HFF-Myc (cell line): ENCODE results near the gene ITPR3.

Experiments used
- DNase-seq: peaks from one replicate; pipeline ENCODE4 v3.0.0-alpha.2; 2011; ENCODE audit warnings: low read depth; ENCODE audit errors: extremely low read depth
- H3K4me3 ChIP-seq: replicated peaks from 2 replicates; pipeline ENCODE4 v1.5.1; 2011; ENCODE audit warnings: low read depth, mild to moderate bottlenecking, control low read depth, low read length
- TF ChIP-seq, protein P1 (sequence below): IDR thresholded peaks from 2 replicates; pipeline ENCODE4 v1.5.1; 2012; ENCODE audit warnings: mild to moderate bottlenecking, low read depth, low read length, control low read depth; ENCODE audit errors: missing control alignments

ITPR3 gene

GRCh38 chr6:33634946-33635345, 13.8 kb downstream of the ITPR3 start:
- DNase-seq, result no peak
- no peak overlapping the region for H3K4me3 ChIP-seq
- TF ChIP-seq, protein P1, sequence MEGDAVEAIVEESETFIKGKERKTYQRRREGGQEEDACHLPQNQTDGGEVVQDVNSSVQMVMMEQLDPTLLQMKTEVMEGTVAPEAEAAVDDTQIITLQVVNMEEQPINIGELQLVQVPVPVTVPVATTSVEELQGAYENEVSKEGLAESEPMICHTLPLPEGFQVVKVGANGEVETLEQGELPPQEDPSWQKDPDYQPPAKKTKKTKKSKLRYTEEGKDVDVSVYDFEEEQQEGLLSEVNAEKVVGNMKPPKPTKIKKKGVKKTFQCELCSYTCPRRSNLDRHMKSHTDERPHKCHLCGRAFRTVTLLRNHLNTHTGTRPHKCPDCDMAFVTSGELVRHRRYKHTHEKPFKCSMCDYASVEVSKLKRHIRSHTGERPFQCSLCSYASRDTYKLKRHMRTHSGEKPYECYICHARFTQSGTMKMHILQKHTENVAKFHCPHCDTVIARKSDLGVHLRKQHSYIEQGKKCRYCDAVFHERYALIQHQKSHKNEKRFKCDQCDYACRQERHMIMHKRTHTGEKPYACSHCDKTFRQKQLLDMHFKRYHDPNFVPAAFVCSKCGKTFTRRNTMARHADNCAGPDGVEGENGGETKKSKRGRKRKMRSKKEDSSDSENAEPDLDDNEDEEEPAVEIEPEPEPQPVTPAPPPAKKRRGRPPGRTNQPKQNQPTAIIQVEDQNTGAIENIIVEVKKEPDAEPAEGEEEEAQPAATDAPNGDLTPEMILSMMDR, result no peak

DNA sequence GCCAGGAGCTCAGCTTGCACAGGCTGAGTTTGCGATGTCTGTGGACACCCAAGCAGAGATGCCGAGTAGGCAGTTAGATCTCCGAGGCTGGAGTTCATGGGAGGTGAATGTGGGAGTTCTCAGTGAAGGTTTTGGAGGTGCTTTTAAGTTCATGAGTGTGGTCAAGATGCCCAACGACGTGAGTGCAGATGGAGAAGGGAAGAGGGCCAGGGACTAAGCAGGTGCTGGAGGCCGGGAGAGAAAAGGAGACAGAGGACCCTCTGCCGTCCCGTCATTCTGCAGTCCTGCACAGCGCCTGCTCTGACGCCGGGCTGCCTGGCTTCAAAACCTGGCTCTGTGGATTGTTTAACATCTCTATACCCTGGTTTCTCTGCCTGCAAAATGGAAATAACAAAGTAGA, 15.5 kb downstream of the ITPR3 start:
- TF ChIP-seq, protein P1, result no peak
- no peak for DNase-seq
- no peak overlapping the region for H3K4me3 ChIP-seq

DNA sequence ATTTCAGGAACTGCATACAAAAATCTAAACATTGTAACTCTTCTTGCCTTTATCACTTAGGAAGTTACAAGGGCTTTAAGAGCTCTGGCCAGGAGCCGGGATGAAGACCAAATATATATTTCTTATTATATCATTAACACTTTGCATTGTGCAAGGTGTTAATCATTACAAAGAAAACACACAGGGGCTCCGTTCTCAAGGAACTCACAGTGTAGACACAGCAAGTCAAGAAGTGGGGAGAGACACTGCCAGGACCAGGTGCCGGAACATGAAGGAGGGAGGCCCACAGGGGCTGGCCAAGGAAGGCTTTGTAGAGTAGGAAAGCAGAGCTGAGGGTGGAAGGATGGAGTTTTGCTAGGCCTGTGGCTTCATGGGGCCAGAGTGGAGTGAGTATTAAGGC, 17.4 kb downstream of the ITPR3 start:
- no peak overlapping the region for H3K4me3 ChIP-seq
- TF ChIP-seq, protein P1, result no peak
- no peak for DNase-seq

GRCh38 chr6:33639559-33639958, 18.4 kb downstream of the ITPR3 start:
- H3K4me3 ChIP-seq, result no peak overlapping the region
- no peak for DNase-seq
- TF ChIP-seq, protein P1, result no peak

GRCh38 chr6:33640361-33640760, 19.2 kb downstream of the ITPR3 start:
- TF ChIP-seq, protein P1, result no peak
- H3K4me3 ChIP-seq, result no peak overlapping the region
- no peak for DNase-seq

- no peak for DNase-seq
- no peak overlapping the region for H3K4me3 ChIP-seq
- TF ChIP-seq, protein P1, result no peak
These were observed 20.0 kb downstream of the ITPR3 start for GRCh38 chr6:33641144-33641543.

DNA sequence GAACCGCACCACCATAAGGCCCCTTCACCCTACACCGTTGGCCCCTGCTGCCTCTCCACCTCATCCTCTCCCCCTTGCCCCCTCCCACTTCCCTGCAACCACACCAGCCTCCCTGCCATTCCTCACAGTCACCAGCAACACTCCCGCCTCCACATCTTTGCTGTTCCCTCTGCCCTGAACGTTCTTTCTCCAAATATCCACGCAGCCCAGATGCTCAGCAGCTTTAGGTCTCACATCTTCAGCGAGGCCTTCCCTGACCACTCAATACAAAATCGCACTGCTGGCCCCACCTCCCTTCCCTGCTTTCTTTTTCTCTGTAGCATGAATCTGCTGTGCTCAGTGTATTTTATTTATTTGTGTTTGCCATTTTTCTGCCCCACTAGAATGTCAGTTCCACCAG, 20.5 kb downstream of the ITPR3 start:
- DNase-seq, result no peak
- H3K4me3 ChIP-seq, result no peak overlapping the region
- TF ChIP-seq, protein P1, result no peak
